GM08714 (cell line): Measurements from ENCODE around the gene SH2D3C.

Experiments
- H3K4me3 ChIP-seq: fragments of 200-500 bp; sonication (Bioruptor generic); 2 replicates; pipeline ENCODE4 v1.5.1; 2014; ENCODE audit warnings: mild to moderate bottlenecking, low read length, inconsistent platforms
- ZNF274 ChIP-seq: IDR thresholded peaks from 2 replicates; pipeline ENCODE4 v1.6.1; 2012; ENCODE audit warnings: mild to moderate bottlenecking, low read depth, low read length

The SH2D3C gene

DNA sequence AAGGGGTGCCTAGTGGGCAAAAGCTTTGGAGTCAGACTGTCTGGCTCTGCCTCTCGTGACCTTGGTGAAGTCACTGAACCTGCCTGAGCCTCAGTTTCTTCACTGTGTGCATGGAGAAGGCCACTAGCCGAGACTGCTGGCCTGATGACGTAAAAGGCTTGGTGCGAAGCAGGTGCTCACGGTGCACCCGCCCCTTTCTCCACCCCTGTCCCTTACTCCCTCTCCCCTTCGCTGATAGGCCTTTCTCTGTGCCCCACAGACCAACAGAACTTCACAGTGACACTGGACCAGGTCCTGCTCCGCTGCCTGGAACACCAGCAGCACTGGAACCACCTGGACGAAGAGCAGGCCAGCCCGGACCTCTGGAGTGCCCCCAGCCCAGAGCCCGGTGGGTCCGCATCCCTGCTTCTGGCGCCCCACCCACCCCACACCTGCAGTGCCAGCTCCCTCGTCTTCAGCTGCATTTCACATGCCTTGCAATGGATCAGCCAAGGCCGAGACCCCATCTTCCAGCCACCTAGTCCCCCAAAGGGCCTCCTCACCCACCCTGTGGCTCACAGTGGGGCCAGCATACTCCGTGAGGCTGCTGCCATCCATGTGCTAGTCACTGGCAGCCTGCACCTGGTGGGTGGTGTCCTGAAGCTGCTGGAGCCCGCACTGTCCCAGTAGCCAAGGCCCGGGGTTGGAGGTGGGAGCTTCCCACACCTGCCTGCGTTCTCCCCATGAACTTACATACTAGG, 34.6 kb upstream of the SH2D3C start:
- H3K4me3 ChIP-seq, result no peak overlapping the region
- no peak for TF ChIP-seq ZNF274

DNA sequence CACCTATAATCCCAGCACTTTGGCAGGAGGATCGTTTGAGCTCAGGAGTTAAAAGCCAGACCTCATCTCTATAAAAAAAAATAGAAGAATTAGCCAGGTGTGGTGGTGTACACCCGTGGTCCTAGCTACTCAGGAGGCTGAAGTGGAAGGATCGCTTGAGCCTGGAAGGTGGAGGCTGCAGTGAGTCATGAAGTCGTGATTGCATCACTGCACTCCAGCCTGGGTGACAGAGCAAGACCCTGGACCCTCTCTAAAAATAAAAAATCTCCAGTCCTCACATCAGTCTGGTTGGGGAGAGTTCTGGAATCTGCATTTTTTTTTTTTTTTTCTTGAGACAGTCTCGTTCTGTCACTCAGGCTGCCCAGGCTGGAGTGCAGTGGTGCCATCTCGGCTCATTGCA, 33.5 kb upstream of the SH2D3C start:
- H3K4me3 ChIP-seq, result no peak overlapping the region
- TF ChIP-seq ZNF274, result no peak

DNA sequence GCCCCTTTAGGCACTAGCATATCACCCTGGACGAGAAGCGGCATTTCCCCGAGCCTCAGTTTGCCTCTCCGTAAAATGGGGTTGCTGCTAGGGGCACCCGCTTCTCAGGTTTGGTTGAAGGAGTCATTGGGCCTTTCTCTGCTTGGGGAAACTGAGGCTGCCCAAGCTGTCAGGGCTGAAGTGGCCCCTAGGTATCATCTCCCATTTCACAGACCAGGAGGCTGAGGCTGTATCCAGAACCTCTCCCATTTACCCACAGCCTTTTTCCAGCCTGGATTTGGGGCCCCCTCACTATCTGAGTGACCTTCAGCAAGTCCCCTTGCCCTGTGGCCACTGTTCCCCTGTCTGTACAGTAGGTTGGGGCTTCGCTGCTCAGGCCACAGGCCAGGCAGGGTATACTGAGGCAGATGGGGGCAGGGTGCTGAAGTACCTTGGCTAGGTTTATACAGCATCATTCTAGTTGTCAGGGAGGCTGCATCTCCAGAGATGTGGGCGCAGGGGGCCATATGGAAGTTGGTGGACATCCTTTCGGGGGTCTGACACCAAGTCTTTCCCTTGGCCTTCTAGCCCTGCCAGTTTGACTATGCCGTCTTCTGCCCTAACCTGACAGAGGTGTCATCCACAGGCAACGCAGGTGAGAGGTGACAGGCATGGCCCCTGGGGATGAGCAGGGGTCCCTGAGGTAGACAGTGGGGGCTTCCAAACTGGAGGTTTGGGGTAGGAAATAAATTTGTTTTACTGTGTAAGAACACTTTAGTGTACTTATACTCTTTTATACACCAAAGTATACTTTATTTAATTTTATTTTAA, 32.1 kb upstream of the SH2D3C start:
- no peak for TF ChIP-seq ZNF274
- H3K4me3 ChIP-seq, result no peak overlapping the region

DNA sequence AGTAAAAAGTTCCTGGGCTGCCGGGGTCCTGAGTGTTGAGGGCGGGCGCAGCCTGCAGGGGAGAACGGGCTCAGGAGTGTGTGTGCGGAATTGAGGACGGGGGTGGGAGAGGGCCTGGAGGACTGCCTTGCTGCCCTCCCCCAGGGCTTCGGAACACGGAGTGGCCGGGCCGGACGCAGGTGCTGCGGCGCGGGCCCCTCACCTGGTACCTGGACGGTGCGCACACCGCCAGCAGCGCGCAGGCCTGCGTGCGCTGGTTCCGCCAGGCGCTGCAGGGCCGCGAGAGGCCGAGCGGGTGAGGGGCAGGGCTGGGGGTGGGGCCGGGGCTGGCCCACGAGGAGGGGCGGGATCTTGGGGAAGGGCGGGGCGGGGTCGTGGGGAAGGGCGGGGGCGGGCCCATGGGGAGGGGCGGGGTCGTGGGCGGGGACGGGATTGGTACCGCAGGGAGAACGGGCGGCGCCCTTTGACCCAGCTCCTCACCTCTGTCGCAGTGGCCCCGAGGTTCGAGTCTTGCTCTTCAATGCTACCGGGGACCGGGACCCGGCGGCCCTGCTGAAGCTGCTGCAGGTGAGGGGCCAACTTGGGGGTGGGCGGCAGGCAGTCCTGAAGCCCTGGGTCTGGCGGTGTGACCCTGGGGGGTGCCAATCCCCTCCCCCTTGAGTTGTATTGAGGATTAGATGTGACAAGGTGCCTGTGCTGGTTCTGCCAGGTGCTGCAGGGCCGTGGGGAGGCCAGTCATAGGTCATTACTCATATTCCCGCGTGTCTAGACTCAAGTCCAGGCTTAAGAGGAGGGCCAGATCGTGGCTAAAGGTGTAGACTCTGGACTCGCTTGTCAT, 31.3 kb upstream of the SH2D3C start:
- no peak for TF ChIP-seq ZNF274
- no peak overlapping the region for H3K4me3 ChIP-seq

DNA sequence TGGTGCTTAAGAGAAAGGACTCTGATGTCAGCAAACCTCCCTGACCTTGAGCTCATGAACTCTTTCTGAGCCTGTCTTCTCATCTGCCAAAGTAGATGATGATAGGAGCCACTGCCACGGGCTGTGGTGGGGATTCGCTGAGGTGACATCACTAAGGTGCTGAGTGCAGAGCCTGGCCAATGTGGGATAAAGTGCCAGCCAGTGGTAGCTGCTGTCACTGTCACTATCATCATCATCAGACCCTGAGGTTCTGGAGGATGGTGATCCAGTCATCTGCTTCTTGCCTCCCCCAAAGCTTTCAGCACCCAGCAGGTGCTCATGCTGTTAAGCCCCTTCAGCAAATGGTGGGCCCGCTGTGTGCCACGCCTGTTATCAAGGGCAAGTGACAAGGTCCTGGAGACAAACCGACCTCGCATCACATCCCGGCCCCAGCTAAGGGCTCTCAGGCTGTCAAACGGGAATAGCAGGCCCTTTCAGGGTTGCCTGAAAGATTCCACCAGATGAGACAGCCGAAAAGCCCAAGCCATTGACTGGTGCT, 30.6 kb upstream of the SH2D3C start:
- TF ChIP-seq ZNF274, result no peak
- no peak overlapping the region for H3K4me3 ChIP-seq

DNA sequence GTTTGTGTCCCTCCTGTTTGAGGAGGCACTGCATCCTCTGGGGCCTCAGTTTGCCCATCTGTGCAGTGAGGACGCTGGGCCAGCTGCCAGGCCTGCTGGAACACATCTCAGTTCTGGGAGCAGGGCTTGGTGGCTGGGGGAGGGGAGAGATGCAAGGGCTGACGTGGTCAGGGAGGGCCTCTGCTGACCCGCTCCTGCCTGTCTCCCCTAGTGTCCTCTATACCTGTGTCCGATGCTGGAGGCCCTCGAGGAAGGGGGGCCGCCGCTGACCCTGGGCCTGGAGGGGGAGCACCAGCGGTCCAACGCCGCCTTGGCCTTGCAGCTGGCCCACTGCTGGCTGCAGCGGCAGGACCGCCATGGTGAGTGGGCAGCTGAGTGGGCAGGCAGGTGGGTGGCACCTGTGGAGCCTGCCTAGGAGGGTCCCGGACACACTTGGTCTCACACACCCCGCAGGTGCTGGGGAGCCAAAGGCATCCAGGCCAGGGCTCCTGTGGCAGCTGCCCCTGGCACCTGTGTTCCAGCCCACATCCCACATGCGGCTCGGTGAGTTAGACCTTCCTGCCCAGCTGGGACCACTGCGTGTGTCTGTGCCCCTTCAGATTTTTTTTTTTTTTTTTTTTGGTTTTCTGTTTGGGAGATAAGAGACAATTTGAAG, 30.0 kb upstream of the SH2D3C start:
- H3K4me3 ChIP-seq, result no peak overlapping the region
- no peak for TF ChIP-seq ZNF274

- no peak for TF ChIP-seq ZNF274
- H3K4me3 ChIP-seq, result no peak overlapping the region
Observed at GRCh38 chr9:127806871-127807270, 28.4 kb upstream of the SH2D3C start.

- no peak for TF ChIP-seq ZNF274
- H3K4me3 ChIP-seq, result no peak overlapping the region
Observed at GRCh38 chr9:127805620-127806019, 27.2 kb upstream of the SH2D3C start.

DNA sequence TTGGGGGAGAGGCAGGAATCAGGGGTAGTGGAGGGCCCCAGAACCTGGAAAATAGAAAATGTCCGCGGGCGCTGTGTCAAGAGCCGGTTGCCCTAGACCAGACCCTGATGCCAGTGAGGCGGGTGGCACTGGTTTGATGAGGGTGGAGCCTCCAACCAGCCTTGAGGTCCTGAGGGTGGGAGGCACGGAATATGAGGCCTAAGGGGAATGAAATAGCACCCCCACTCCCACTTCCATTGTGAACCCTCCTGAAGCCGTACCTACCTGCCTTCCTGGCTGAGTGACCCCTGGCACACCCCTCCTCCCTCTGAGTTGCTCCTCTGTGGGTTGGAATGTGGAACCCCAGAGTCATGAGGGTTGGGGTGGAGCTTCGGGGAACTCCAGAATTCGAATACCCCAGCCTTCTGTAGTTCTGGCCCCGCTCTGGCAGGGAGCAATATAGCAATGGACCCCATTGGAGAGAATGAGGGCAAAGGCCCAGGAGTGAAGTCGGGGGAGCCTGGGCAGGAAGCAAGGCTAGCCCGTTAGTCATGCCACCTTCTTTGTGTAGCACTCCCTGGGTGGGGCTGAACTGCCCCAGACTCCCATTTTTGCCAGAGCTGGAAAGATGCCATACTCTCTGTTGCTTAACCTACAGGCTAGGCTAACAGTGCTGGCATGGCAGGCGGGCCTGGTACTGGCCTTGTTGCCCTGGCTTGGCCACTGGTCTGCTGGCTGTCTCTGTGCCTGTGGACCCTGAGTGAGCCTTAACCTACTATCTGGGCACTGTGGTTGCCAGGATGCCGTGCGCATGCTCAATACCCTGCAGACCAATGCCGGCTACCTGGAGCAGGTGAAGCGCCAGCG, 25.3 kb upstream of the SH2D3C start:
- TF ChIP-seq ZNF274, result no peak
- peak overlapping the region; percentile 87 for H3K4me3 ChIP-seq

DNA sequence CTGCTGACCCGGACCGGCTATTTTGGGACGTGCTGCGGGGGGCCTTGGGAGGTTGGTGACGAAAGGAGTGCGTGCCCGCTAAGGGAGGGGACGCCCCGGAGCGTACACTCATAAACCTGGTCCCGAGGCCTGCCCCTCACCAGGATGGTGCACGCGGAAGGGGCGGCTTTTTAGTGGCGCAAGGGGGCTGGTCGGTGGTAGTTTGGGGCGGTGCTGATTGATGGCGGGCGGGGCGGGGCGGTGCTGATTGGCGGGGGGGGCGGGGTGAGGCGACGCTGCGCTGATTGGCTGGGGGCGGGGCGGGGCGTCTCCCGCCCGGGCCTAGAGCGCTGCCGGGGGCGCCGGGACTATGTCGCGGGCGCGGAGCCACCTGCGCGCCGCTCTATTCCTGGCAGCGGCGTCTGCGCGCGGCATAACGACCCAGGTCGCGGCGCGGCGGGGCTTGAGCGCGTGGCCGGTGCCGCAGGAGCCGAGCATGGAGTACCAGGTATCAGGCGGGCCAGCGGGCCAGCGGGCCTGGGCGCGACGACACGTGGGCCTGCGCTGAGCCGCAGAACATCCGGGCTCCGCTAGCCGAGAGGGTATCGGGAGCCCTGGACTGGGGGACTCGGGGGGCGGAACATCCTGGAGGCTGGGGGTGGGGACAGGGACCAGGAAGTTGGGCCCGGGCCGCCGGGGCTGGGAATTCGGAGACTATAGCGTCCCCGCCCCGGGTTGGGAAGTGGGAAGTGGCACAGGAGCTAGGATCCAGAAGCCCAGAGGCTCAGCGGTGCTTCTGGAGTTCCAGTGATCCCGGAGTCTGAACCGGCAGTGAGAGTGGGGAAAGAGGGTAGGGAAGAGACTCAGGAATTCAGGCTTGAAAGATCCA, 24.3 kb upstream of the SH2D3C start, which contains the start of gene FPGS:
FPGS (plus strand) TSS at position 307 of the 868 bp plus-strand sequence; CDS start at position 350, 43 bp downstream.
- H3K4me3 ChIP-seq, result peak within 1 kb of the TSS; percentile 87
- no peak for TF ChIP-seq ZNF274

GRCh38 chr9:127801955-127802575, 23.6 kb upstream of the SH2D3C start:
- TF ChIP-seq ZNF274, result no peak
- peak overlapping the region; percentile 55; the same call in 1 of the 2 replicates for H3K4me3 ChIP-seq
